Neural cell (in vitro differentiated cells): ENCODE data around the gene TMEM164. TPM values are rescaled to one million over a fixed set of nuclear protein-coding genes. Genes with fewer than 3 reads are reported as not detected.

Source experiments
- H2AFZ ChIP-seq: fragments of 200-600, 300-800 bp; sonication (generic), shearing (Covaris generic); 2 replicates; pipeline ENCODE4 v1.6.0; 2014; ENCODE audit warnings: low read depth, mild to moderate bottlenecking, antibody characterized with exemption, low read length, moderate library complexity
- H3F3A ChIP-seq: fragments of 200-600 bp; shearing (Covaris generic); 2 replicates; pipeline ENCODE4 v1.6.1; 2016; ENCODE audit warnings: mild to moderate bottlenecking, moderate library complexity, mixed read lengths, antibody characterized with exemption, low read length; ENCODE audit not compliant: insufficient read depth, poor library complexity, severe bottlenecking
- H3K27ac ChIP-seq: fragments of 200-600, 300-800 bp; sonication (generic), shearing (Covaris generic); 2 replicates; pipeline ENCODE4 v1.5.1; 2014; ENCODE audit warnings: mild to moderate bottlenecking, low read length, moderate library complexity
- H3K27me3 ChIP-seq: fragments of 300-800, 200-600 bp; sonication (generic), shearing (Covaris generic); 2 replicates; pipeline ENCODE4 v1.6.0; 2014; ENCODE audit warnings: mild to moderate bottlenecking, low read depth, low read length, moderate library complexity; ENCODE audit not compliant: insufficient read depth
- H3K36me3 ChIP-seq: fragments of 300-800, 200-600 bp; sonication (generic), shearing (Covaris generic); 2 replicates; pipeline ENCODE4 v1.5.1; 2014; ENCODE audit warnings: mild to moderate bottlenecking, antibody characterized with exemption, low read length, moderate library complexity; ENCODE audit not compliant: insufficient read depth
- H3K4me2 ChIP-seq: fragments of 300-800, 200-600 bp; sonication (generic), shearing (Covaris generic); 2 replicates; pipeline ENCODE4 v1.6.0; 2014; ENCODE audit warnings: mild to moderate bottlenecking, low read length
- H3K4me3 ChIP-seq: fragments of 300-800, 200-600 bp; sonication (generic), shearing (Covaris generic); 2 replicates; pipeline ENCODE4 v1.5.1; 2014; ENCODE audit warnings: mild to moderate bottlenecking, low read length, moderate library complexity
- H3K79me2 ChIP-seq: fragments of 200-600 bp; shearing (Covaris generic); replicated peaks from 2 replicates; pipeline ENCODE4 v1.6.0; 2014; ENCODE audit warnings: mild to moderate bottlenecking, low read length, moderate library complexity; ENCODE audit not compliant: insufficient read depth
- H3K9ac ChIP-seq: fragments of 300-800, 200-600 bp; sonication (generic), shearing (Covaris generic); 2 replicates; pipeline ENCODE4 v1.6.1; 2016; ENCODE audit warnings: mild to moderate bottlenecking, low read length, mixed read lengths
- H3K9me2 ChIP-seq: fragments of 200-600 bp; shearing (Covaris generic); 2 replicates; pipeline ENCODE4 v1.6.1; 2016; ENCODE audit warnings: mild to moderate bottlenecking, low read length, mixed read lengths; ENCODE audit not compliant: insufficient read depth
- H3K9me3 ChIP-seq: fragments of 200-600, 300-800 bp; sonication (generic), shearing (Covaris generic); 2 replicates; pipeline ENCODE4 v1.6.1; 2016; ENCODE audit warnings: mild to moderate bottlenecking, mixed run types, low read length, moderate library complexity, mixed read lengths
- H4K20me1 ChIP-seq: fragments of 200-600 bp; shearing (Covaris generic); 2 replicates; pipeline ENCODE4 v1.6.1; 2016; ENCODE audit warnings: mild to moderate bottlenecking, mixed run types; ENCODE audit not compliant: insufficient read depth
- CTCF ChIP-seq: fragments of 450-650 bp; IDR thresholded peaks from 2 replicates; pipeline ENCODE4 v1.5.1; 2014; ENCODE audit warnings: antibody characterized with exemption, mild to moderate bottlenecking, moderate library complexity; ENCODE audit not compliant: poor library complexity, severe bottlenecking
- EP300 ChIP-seq: fragments of 450-650 bp; conservative IDR thresholded peaks from 2 replicates; pipeline ENCODE4 v1.6.1; 2014; ENCODE audit warnings: antibody characterized with exemption, mild to moderate bottlenecking, moderate library complexity; ENCODE audit not compliant: poor library complexity, severe bottlenecking
- EZH2 ChIP-seq: fragments of 200-600, 300-800 bp; shearing (Covaris generic), sonication (generic); IDR thresholded peaks from 2 replicates; pipeline ENCODE4 v1.6.1; 2014; ENCODE audit warnings: antibody characterized with exemption, low read length, borderline replicate concordance, mild to moderate bottlenecking; ENCODE audit not compliant: insufficient read depth, poor library complexity, severe bottlenecking
- MXI1 ChIP-seq: fragments of 450-650 bp; conservative IDR thresholded peaks from 2 replicates; pipeline ENCODE4 v1.6.1; 2014; ENCODE audit warnings: antibody characterized with exemption, mild to moderate bottlenecking; ENCODE audit not compliant: poor library complexity, severe bottlenecking
- POLR2AphosphoS5 ChIP-seq: IDR thresholded peaks from 2 replicates; pipeline ENCODE4 v1.6.1; 2012
- RAD21 ChIP-seq: fragments of 450-650 bp; conservative IDR thresholded peaks from 2 replicates; pipeline ENCODE4 v1.6.1; 2014; ENCODE audit warnings: antibody characterized with exemption, mild to moderate bottlenecking, moderate library complexity
- REST ChIP-seq: IDR thresholded peaks from 2 replicates; pipeline ENCODE4 v1.6.1; 2012; ENCODE audit warnings: borderline replicate concordance
- SMC3 ChIP-seq: fragments of 450-650 bp; conservative IDR thresholded peaks from 2 replicates; pipeline ENCODE4 v1.6.1; 2014; ENCODE audit warnings: antibody characterized with exemption, mild to moderate bottlenecking, moderate library complexity; ENCODE audit not compliant: poor library complexity
- TAF1 ChIP-seq: IDR thresholded peaks from 2 replicates; pipeline ENCODE4 v1.6.1; 2012; ENCODE audit warnings: low read depth
- polyA plus RNA-seq: library from polyadenylated mRNA; depleted of rRNA; stranded (reverse); fragments of >200 nt; gene quantifications from 2 replicates; pipeline ENCODE4 v1.2.3, GENCODE V29; 2014

The TMEM164 gene
- polyA plus RNA-seq, 1 donor from 2014 or later = 52.8 TPM

GRCh38 chrX:110157444-110157843 is 154.5 kb downstream of the TMEM164 start:
- no peaks in the 10 kb centered on the region for H3K9me2 ChIP-seq
- H3K27me3 ChIP-seq = no peaks in the 10 kb centered on the region
- no peaks in the 10 kb centered on the region for H3K36me3 ChIP-seq
- no peak overlapping the region for H3K4me3 ChIP-seq
- H3K27ac ChIP-seq = no peak overlapping the region
- no peak overlapping the region for H3K4me2 ChIP-seq
- H3K9ac ChIP-seq = no peak overlapping the region
- no peaks in the 10 kb centered on the region for H3K9me3 ChIP-seq
- no peaks in the 10 kb centered on the region for H3F3A ChIP-seq
- no peaks in the 10 kb centered on the region for H4K20me1 ChIP-seq
- TF ChIP-seq EP300 = no peak
- no peak for TF ChIP-seq SMC3
- TF ChIP-seq MXI1 = no peak
- TF ChIP-seq CTCF = no peak
- no peak for TF ChIP-seq TAF1
- TF ChIP-seq EZH2 = no peak
- no peak for TF ChIP-seq REST
- TF ChIP-seq POLR2AphosphoS5 = no peak
- no peak for TF ChIP-seq RAD21
- H2AFZ ChIP-seq = no peak overlapping the region
- H3K79me2 ChIP-seq = no peaks in the 10 kb centered on the region

DNA sequence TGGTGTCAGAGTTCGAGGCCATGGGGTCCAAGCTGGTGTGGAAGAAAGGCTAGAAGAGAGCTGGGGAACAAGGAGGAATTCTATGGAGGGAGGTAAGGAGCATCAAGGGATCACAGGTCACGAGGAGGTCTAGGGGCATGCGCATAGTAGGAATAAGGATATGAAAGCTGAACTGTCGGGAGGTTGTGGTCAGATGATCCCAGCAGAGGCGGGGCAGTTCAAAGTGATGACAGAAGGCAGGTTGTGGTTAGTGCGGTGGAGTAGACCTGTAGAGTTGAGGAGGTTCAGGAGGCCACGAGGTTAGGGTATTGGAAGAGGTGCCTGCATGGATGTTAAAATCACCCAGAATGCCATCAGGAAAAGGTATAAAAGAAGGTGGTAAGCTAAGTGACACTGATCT is 156.3 kb downstream of the TMEM164 start:
- no peaks in the 10 kb centered on the region for H4K20me1 ChIP-seq
- TF ChIP-seq EZH2 (no peak), SMC3 (no peak), CTCF (no peak), RAD21 (no peak), TAF1 (no peak), POLR2AphosphoS5 (no peak), REST (no peak), MXI1 (no peak), EP300 (no peak)
- H3K4me2 ChIP-seq = no peak overlapping the region
- H2AFZ ChIP-seq = no peak overlapping the region
- no peaks in the 10 kb centered on the region for H3K36me3 ChIP-seq
- H3K9me3 ChIP-seq = no peaks in the 10 kb centered on the region
- H3F3A ChIP-seq = no peaks in the 10 kb centered on the region
- no peak overlapping the region for H3K4me3 ChIP-seq
- H3K27ac ChIP-seq = no peak overlapping the region
- H3K27me3 ChIP-seq = no peaks in the 10 kb centered on the region
- no peak overlapping the region for H3K9ac ChIP-seq
- no peaks in the 10 kb centered on the region for H3K79me2 ChIP-seq
- no peaks in the 10 kb centered on the region for H3K9me2 ChIP-seq
